SH-SY5Y (cell line): ENCODE results near the gene MYH9.

Experiments
- GATA2 ChIP-seq: IDR thresholded peaks from 2 replicates; pipeline ENCODE4 v1.6.1; 2011; ENCODE audit warnings: mild to moderate bottlenecking, low read depth, low read length
- GATA3 ChIP-seq: IDR thresholded peaks from 2 replicates; pipeline ENCODE4 v1.6.1; 2011; ENCODE audit warnings: low read depth, mild to moderate bottlenecking, low read length, moderate library complexity

Gene MYH9

DNA sequence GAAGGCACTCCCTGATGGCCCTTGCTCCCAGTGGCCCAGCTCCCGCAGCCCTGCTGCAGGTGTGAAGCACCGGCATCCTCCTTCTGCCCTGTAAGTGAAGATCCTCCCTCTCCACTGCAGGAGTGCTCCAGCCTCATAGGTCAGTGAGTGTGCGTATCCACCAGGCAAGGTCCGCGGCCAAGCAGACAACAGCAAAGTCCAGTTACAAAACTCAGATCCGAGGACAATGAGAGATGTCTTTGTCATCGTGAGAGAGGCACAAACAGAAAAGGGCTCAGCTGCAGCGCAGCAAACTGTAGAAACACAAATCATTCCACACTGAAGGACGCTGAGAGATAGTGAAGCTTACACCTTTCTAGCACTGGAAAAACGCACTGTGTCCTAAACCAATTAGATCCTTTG is 46.1 kb downstream of the MYH9 start:
- TF ChIP-seq GATA2 (no peak), GATA3 (no peak)

DNA sequence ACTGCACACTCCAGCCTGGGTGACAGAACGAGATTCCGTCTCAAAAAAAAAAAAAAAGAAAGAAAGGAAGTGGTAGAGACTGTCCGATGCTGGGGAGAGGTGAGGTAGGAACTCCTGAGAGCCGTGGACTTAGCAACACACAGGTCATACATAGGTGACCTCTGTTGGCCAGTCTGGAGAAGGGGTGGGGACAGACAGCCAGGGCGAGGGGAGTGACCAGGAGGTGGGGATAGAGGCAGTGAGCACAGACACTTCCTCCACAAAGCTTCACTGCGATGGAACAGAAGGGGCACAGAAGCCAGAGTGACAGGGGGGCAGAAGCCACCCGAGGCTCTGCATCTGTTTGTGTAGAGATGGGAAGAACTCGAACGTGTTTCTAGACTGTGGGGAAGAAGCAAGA is 47.1 kb downstream of the MYH9 start:
- TF ChIP-seq GATA3 (no peak), GATA2 (no peak)

- no peak for TF ChIP-seq GATA3
- TF ChIP-seq GATA2, result no peak
These were observed 48.3 kb downstream of the MYH9 start for GRCh38 chr22:36339171-36340065.

GRCh38 chr22:36337365-36338130 is 50.2 kb downstream of the MYH9 start:
- TF ChIP-seq GATA3 (no peak), GATA2 (no peak)

GRCh38 chr22:36336246-36337182 is 51.3 kb downstream of the MYH9 start:
- TF ChIP-seq GATA2, result no peak
- TF ChIP-seq GATA3, result no peak

GRCh38 chr22:36335621-36336020 is 52.1 kb downstream of the MYH9 start:
- TF ChIP-seq GATA3 (no peak), GATA2 (no peak)

DNA sequence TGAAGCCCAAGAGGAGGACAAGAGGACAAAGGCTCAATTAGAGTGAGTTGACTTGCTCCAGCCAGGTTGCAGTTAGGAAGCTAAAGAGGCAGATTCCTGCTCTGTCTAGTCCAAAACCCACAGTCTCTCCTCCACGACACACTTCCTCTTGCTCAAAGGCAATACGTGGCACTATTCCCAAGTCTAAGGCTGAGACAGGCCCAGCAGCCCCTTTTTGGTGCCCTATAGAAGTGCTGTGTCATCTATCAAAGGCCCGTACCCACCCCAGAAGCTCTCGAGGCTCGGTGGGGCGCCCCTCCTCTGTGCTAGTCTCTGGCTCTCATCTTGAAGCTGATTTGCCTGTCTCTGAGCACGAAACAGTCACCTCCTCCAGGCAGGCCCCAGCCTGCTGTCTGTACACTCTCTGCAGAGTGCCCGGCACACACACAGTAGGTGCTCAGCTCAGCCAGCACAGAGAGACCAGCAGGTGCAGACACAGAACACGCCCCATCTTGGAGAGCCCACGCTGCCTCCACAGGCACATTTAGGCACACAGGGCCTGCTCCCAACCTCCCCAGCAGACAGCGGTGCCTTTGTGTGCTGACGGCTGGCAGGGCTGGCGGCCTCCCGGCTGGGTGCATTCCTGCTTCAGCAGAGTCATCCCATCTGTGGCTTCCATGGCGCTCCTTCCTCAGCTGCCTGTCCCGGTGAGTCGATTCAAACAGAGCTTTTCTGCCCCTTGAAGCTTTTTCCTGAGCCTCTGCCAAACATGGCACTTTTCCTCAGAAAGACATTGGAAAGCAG is 52.8 kb downstream of the MYH9 start:
- TF ChIP-seq GATA2, result no peak
- no peak for TF ChIP-seq GATA3

- TF ChIP-seq GATA3, result no peak
- TF ChIP-seq GATA2, result no peak
These were observed 53.5 kb downstream of the MYH9 start for GRCh38 chr22:36334081-36334820.

GRCh38 chr22:36333644-36334043 is 54.1 kb downstream of the MYH9 start:
- no peak for TF ChIP-seq GATA3
- TF ChIP-seq GATA2, result no peak

DNA sequence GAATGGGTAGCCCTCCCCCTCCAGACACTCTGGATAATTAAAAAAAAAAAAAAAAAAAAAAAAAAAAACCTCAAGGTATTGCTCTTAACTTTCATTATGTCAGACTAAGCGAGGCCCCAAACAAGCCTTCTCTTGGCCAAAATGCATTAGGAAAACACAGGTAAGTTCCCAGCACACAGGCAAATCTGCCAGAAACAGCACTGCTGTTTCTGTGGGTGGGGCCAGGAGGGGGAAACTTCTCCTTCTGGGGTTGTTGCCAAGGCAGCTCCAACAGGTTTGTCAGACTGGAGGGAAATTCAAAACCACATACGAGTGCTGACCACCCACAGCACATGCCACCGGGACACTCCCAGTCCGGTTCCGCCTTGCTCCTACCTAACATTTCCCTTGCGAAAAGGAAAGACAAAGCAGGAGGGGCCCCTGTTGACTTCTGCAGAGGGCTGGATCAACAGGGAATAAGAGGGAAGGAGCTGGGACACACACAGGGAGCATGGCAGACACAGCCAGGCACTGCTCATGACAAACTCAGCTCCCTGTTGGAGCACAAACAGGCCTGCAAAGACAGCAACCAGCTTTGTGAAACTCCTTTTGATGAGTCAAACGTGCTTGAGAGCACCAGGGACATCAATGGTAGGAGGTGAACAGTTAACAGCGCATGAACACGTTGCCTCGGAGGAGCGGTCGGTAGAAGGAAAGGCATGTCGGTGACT is 55.0 kb downstream of the MYH9 start:
- no peak for TF ChIP-seq GATA3
- no peak for TF ChIP-seq GATA2

- no peak for TF ChIP-seq GATA2
- TF ChIP-seq GATA3, result no peak
These were observed 55.7 kb downstream of the MYH9 start for GRCh38 chr22:36331912-36332622.
